EL (cell line): ENCODE measurements around the gene CLASP1.
"Not testable (repeated sequence)": the region's sequence is repeated elsewhere in the genome, so short reads cannot be mapped to it uniquely, and the experiment has no call there.

Source experiments
- DNase-seq: peaks from one replicate; pipeline ENCODE4 v3.0.0-alpha.2; 2016

CLASP1 gene

DNA sequence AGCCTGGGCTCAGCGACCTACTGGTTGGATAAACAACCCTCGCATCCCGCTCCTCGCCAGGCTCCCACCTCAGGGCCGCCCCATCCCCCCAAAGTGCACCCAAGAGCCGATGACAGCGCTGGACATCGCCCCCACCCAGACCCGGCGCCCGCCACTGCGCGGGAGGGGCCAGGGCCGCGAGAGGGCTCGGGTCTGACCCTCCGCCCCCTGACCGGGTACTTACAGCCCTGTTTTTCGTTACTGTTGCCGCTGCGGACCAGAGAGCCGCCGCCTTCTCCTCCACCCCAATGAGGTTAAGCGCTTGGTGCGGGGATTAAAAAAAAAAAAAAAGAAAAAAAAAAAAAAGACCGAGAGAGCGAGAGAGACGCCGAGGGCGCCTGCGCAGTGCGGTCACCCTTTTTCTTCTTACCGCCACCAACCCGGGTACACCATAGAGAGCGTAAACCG is at the start of gene CLASP1:
TSS of gene CLASP1 (minus strand) at position 314 of the 447 bp plus-strand sequence. CDS start 43,567 bp downstream, outside the sequence.
- no peak for DNase-seq

DNA sequence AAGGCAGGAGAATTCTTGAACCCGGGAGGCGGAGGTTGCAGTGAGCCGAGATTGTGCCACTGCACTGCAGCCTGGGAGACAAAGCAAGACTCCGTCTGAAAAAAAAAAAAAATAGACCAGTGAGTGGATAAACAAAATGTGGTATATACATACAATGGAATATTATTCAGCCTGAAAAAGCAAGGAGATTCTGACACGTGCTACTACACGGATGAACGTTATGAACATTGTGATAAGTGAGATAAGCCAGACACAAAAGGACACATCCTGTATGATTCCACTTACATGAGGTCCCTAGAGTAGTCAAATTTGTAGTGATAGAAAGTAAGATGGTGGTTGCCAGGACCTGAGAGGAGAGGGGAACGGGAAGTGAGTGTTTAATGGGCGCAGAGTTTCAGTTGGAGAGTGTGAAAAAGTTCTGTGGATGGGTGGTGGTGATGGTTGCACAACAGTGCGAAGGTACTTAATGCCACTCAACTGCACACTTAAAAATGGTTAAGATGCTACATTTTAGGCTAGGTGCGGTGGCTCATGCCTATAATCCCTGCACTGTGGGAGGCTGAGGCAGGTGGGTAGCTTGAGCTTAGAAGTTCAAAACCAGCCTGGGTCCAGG is 49.2 kb upstream of the CLASP1 start:
- no peak for DNase-seq

DNA sequence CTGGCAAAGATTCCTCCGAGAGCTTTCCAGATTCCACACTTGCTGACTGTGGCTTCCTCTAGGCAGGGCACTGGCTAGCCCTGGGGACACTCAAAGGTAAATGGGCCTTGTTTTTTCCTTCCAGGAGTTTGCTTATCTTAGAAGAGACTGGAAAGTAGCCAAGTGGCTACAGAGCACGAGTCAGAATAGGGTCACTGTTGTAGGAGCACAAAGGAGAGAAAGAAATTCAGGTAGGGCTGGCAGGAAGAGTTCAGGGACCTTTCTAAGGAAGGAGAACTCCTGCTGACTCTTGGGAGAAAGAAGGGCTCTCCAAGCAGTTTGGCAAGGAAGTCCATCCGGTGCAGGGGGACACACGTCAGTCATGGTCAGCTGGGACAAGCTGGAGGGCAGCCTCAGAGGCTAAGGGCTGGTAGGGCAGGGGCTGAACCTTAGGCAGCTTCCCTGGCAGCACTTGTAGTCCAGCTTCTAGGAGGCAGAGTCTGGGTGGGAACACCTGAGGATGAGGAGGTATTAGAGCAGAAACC is 47.9 kb upstream of the CLASP1 start:
- DNase-seq: no peak

DNA sequence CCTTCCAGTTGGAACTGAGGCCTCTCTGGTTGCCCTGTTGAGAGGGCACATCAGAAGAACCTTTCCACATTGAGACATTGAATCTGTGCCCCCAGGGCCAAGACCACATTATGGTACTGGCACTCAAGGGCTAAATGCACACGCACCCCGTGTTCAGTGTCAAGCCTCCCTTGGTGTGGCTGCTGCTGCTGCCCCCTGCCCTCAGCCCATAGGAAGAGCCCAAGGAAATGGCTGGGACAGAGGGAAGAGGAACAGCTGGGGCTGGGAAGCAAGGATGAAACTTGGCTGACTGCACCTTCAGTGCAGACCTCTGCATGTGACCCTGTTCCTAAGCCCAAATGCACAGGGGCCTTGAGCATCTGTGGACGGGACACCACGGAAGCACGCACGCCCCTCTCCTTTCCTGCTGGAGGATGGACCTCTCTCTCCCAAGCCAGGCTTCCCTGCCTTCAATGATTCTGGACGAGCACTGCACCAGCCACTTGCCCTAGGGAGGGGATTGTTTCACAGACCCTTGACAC is 47.2 kb upstream of the CLASP1 start:
- DNase-seq: no peak

DNA sequence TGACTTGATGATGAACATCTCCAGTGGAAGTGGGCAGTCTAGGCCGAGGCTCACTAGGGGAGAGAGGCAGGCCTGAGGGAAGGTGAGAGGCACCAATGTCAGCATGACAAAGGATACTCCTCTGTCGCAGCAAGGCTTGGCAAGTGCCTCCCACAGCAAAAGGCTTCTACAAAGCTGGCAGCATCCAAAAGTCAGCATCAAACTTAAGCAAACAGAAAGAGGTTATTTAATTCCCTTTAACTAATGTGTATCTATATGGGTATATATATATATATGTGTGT is 45.8 kb upstream of the CLASP1 start:
- no peak for DNase-seq

DNA sequence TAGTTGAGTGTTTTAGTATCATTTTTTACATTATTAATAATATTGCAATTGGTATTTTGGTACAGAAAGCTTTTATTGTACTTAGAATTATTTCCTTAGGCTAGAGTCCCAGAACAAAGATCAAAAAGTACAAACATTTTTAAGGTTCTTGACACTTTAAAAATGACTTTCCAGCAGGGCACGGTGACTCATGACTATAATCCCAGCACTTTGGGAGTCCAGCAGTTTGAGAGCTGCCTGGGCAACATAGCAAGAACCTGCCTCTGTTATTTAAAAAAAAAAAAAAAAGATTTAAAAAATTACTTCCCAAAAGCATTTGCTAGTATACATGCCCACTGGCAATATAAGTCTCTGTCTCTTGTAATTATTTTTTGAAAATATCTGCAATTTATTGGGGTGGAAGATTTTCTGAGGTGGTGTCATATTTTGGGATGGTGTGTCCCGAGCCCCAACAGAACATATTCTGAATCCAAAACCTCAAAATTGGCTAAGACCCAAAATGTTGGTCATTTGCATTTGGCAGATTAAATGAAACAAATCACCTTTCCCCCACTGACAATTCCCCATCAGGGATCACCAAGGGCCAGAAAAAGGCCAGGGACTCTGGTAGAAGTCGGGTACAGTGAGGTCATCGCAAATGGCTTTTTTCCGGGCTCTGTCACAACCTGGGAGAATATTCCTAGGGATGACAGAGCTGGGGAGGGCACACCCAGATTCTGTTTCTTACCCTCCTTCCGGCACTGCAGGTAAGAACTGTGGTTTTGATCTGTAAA is 45.3 kb upstream of the CLASP1 start:
- peak; percentile 50 for DNase-seq

DNA sequence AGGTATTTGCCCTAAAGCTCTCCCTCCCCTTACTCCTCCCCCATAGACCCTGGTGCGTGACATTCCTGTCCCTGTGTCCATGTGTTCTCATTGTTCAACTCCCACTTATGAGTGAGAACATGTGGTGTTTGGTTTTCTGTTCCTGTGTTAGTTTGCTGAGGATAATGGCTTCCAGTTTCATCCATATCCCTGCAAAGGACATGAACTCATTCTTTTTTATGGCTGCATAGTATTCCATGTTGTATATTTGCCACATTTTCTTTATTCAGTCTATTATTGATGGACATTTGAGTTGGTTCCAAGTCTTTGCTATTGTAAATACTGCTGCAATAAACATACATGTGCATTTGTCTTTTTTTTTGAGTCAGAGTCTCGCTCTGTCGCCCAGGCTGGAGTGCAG is 41.3 kb upstream of the CLASP1 start:
- not testable (repeated sequence) for DNase-seq

DNA sequence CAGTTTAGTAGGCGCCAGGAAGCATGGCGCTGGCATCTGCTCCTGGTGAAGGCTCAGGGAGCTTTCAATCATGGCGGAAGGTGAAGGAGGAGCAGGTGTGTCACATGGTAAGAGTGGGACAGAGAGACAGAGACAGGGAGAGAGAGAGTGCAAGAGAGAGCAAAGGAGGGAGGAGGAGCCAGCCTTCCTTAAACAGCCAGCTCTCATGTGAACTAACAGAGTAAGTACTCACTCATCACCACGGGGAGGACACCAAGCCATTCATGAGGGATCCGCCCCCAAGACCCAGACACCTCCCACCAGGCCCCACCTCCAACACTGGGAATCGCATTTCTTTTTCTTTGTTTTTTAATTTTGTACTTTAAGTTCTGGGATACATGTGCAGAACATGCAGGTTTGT is 40.8 kb upstream of the CLASP1 start:
- DNase-seq: no peak

DNA sequence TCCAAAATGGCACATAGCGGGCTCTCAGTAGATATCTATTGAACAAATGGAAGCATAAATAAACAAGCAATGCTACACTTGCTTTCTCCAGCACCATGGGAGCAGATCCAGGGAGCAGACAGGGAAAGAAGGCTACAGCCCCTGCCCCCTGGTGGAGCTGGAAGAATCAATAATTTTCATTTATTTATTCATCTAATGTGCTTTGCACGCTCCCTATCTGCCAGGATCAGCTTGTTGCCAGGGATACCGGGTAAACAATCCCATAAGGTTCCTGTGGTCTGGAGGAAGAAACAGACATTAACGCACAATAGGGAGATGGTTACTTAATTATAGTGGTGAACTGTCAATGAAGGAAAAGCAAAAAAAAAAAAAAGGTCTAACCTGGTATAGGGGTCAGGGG is 40.1 kb upstream of the CLASP1 start:
- peak; percentile 48 for DNase-seq

DNA sequence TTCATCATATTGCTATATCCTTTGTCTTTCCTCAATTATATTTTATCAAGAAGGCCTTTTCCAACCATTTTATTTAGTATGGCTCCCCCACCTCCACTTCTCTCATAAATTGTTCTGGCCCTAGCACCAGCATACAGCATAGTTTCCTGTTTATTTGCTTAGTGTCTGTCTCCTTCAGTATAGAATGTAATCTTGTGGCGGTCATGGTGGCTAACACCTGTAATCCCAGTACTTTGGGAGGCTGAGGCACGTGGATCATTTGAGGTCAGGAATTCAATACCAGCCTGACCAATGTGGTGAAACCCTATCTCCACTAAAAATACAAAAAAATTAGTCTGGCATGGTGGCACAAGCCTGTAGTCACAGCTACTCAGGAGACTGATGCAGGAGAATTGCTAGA is 39.6 kb upstream of the CLASP1 start:
- DNase-seq: no peak

DNA sequence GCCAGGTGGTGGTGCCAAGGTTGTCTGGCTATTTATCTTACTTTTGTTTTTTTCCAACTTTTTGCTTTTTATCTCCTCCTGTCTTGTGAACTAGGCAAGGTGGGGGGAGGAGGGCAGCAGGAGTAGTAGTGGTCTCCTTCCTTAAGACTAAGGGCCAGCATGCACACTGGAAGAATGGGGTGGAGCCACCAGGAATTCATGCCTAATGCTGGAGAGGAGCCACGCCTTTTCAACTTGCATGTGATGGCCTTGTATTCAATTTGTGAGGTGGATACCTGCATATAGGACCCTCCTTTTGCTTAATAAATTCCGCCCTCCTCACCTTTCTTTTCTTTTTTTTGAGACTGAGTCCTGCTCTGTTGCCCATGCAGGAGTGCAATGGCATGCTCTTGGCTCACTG is 37.6 kb upstream of the CLASP1 start:
- DNase-seq: no peak

DNA sequence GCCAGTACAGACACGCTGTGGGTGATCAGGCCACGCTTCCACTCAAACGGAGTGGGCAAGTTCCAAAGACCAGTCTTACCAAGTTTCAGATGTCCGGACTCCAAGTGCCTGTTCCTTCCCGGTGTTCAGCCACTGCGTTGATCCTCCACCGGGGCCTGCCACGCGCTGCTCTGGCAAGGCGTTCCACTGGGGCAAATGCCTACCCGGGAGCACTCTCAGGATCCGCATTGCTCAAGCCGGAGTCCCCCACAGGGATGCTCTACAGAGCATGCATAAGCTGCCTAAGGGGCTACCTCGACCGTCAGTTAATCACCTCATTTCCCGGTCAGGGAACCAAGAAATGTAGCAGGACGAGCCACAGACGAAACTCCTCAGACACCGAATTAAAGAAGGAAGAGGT is 37.0 kb upstream of the CLASP1 start:
- DNase-seq: no peak

DNA sequence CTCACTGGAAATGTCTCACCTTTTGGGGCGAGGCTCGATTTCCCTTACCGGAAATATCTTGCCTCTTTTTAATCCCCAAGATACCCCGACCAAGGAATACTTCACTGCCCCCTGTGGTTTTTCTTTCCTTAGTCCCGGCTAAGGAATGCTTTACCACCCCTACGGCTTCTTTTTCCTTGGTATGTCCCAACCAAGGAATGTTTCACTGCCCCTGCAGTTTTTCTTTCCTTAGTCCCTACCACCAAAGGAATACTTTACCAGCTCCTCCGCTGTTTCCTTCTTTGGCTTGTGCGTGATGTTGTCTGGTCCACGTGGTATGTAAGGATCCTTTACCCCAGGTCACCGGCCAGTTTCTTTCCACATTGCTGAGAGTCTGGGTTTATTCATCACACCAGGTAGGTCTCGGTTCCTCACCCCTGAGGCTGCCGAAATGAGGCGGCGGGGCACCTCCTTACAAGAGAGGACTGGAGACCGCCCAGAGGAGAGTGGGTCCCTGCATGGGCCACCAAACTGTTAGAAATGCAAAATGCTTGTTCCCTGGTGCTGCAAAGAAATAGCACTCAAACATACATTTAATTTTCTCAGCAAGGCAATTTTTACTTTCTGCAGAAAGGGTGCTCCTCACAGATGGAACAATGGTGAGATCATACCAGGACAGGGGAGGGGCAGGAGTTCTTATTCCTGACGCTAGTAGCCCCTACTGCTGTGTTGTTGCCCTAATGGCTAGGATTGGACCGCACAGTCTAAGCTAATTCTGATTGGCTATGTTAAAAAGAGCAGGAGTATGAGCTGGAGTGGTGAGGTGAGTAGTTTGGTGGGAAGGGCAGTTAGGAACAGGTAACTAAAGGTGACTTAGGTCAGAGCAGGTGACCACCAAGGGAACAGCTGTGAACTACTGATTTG is 33.4 kb upstream of the CLASP1 start:
- DNase-seq: no peak

DNA sequence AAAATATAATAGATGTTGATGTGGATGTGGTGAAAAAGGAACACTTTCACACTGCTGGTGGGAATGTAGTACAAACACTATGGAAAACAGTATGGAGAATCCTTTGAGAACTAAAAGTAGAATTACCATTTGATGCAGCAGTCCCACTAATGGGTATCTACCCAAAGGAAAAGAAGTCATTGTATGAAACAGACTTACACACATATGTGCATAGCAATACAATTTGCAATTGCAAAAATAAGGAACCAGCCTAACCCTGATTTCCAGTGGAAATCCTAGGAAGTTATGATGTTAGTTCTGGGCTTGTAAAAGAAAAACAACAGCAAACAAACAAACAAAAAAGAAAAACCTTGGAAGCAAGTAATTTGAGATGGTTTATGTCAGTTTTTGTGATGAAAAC is 28.6 kb upstream of the CLASP1 start:
- DNase-seq: no peak

DNA sequence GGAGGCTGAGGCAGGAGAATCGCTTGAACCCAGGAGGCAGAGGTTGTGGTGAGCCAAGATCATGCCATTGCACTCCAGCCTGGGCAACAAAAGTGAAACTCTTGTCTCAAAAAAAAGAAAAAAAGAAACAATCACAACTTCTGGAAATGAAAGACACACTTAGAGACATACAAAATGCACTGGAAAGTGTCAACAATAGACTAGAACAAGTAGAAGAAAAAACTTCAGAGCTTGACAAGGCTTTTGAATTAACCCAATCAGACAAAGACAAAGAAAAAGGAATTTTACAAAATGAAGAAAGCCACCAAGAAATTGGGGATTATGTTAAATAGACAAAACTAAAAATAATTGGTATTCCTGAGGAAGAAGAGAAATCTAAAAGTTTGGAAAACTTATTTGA is 22.4 kb upstream of the CLASP1 start:
- DNase-seq: not testable (repeated sequence)

DNA sequence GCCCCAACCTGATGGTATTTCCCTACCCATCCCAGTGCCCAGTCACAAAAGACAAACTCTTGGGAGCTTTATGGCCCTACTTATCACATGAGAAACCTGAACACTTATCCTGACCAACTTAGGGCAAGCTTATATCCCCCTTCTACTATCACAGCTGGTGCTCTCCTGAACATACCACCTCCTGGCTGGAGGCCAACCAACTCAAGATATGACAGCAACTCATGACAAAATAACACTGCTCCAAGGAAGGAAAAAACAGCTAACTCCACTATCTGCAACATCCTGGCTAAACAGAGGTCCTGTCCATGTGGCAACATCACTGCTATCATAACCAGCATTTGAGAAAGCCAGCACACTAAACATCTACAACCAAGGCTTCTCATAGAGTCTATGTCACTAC is 20.9 kb upstream of the CLASP1 start:
- DNase-seq: no peak

DNA sequence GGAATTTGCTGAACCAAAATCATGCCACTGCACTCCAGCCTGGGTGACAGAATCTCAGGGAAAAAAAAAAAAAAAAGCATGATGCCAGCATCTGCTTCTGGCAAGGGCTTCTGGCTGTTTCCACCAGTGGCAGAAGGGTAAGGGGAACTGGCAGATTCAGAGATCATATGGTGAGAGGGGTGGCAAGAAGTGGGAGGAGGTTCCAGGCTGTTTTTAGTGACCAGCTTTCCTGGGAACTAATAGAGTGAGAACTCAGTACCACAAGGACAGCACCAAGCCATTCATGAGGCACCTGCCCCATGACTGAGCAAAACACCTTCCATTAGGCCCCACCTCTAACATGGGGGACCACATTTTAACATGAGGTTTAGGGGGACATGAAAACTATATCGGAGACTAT is 18.4 kb upstream of the CLASP1 start:
- DNase-seq: no peak

DNA sequence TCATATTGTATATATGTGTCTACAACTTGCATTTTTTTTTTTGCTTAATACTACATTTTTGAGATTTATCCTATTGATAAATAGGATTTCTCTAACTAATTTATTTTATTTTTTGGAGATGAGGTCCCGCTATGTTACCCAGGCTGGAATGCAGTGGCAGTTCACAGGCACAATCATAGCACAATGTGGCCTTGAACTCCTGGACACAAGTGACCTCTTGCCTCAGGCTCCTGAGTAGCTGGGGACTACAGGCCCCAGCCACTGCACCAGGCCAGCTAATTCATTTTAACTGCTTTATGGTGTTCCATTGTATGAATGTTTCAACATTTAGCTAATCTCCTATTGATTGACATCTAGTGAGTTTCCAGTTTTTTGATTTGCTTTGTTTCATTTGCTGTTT is 16.8 kb upstream of the CLASP1 start:
- no peak for DNase-seq

DNA sequence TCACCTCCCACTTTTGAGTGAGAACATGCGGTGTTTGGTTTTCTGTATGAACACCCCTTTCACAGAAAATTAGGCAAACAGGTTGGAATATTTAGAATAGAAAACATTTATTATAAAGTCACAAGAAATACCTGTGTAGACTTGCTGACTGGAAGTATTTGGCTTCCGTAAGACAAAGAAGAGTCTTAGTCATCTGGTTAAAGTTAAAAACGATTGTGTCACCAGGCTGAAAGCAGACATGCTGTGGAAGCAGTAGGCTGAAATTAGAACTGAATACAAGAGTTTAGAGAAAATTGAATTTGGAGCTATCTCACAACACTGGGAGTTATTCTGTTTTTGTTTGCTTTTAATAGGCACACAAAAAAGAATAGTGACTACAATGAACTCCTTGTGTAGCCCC is 16.2 kb upstream of the CLASP1 start:
- no peak for DNase-seq

DNA sequence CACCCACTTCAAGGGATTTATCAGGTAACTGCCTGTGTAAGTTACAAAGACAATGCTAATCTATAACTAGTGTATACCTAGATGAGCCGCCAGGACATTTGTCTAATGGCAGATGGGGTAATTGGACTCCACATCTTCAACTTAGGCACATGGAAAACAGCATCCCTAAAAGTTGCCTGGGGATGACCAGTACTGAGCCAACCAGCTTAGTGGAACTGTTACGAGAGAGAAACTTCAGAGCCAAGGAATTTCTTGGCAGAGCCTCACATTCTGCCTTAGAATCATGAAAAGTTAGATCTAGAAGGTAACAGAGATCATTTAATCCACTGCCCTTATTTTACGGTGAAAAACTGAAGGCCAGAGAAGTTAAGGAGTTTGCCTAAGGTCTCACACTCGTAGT is 15.5 kb upstream of the CLASP1 start:
- no peak for DNase-seq

DNA sequence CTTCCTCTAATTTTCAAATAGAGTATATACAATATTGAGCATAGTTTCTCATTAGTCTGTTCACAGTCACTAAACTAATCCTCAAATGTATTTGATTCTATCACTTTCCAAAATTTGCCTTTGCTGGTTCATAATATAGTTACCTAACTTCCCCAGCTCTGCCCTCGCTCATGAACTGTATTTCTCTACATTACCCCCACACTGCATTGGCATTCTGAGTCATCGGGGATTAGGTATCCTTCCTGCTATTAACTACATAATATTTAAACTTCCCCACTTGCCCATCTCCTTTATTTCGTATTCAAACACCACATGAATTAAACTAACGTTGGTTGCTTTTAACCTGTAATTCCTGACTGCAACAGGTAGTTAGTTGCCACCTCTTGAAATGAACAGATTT is 14.8 kb upstream of the CLASP1 start:
- DNase-seq: no peak

DNA sequence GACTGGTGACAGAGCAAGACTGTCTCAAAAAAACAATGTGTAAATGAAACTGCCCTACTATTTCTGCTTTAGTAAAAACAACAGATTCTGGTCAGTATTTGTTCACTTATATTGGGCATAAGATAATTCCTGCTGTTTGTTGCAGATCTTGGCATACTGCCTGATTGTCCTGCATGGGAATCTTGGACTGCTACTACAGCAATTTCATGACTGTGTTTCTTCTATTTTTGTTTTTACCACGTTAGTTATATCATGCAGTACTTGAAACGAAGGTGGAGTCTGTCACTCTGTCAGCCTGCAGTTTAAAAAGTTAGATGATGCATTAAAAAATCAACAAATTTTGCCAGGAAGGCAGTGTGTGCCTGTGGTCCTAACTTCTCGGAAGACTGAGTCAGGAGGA is 14.2 kb upstream of the CLASP1 start:
- no peak for DNase-seq

DNA sequence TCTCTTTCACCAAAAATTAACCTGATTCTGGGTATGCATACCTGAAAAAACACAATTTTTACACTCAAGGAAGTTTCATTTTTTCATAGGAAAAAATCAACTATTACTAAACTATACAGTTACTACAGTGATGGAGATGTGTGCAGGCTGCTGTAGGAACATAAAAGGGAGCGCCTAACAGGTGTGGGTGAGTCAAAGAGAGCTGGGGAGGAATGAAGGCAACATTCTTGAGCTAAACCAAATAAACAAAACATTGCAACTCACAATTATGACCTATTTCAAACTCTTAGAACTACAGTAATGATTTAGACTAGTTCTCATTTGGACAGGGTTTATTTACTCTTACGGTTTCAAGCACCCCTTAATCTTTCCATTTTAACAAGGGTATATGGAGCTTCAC is 13.4 kb upstream of the CLASP1 start:
- DNase-seq: no peak

DNA sequence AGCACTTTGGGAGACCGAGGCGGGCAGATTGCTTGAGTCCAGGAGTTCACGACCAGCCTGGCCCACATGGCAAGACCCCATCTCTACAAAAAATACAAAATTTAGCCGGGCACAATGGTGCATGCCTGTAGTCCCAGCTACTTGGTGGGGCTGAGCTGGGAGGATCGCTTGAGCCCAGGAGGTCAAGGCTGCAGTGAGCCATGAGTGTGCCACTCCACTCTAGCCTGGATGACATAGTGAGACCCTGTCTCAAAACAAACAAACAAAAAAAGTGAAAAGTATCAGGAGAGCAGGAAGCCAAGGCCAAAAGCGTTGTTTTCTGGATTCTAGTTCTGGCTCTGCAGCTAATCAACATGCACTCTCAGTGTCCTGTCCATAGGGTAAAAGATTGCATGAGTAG is 10.7 kb upstream of the CLASP1 start:
- DNase-seq: no peak
